ENCODE results near the gene NAALADL2. TPM values are rescaled to one million over a fixed set of nuclear protein-coding genes. Genes with fewer than 3 reads are reported as not detected.

Gene NAALADL2
- polyA plus RNA-seq, 12 donors: 3.4 to 18.8 (median 9.5) TPM; not detected in 1

- peak; percentile 72 for DNase-seq
Observed at GRCh38 chr3:175200391-175201095, 341.4 kb downstream of the NAALADL2 start.

- no peak for DNase-seq
Observed at GRCh38 chr3:175207361-175207760, 348.2 kb downstream of the NAALADL2 start.

DNA sequence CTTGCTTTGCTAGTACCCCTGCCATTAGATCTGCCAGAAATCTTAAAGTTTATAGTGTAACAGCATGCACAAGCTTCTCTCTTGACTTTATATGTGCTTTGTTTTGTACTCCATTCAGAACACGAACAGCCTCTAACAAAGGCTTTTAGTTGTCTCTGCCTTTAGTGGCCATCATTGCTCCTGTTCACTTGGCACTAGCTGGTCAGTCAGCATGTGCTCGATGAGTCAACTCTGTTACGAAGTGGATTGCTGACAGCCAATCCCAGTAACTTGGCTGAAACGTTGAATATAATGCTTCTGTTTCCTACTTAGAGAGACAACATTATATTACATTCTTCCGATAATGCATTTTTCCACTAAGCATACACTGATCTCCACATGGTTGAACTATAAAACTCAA is 349.2 kb downstream of the NAALADL2 start:
- peak; percentile 34 for DNase-seq

DNA sequence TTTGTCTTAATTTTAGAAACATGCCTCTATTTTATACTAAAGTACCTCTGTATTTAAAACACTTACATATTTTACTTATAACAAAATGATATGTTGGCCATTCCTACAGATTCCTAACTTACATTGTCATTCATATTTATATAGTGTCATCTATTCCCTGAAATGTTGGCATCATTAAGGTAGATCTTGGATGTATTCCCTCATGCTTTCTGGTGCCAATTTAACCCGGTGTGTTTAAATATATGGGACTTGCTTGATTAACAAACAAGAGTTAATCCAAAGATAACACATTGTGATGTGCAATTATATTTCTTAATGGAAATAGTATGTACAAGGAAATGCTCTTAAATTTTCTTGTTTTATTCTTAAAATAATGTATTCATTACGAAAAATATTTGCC is 352.3 kb downstream of the NAALADL2 start:
- no peak for DNase-seq

DNA sequence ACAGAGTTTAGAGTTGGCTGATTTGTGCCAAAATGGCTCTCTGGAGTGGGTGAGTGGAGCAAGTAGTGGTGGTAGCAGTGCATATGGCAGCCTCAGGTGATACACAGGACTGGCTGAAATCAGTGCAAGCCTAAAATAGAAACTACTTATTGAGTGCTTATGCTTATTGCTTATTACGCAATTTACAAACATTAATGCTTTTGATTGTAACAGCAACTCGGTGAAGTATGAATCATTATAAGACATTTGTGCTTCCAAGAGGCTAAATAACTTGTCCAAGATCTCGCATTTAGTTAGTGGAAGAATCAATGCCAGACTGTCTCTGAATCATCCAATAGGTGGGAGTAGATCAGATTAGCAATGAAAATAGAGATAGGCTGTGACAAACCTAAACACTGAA is 353.8 kb downstream of the NAALADL2 start:
- DNase-seq: no peak

GRCh38 chr3:175214216-175214615 is 355.1 kb downstream of the NAALADL2 start:
- no peak for DNase-seq

GRCh38 chr3:175215833-175216232 is 356.7 kb downstream of the NAALADL2 start:
- DNase-seq: no peak

- DNase-seq: no peak
Observed at GRCh38 chr3:175222356-175222755, 363.2 kb downstream of the NAALADL2 start.

DNA sequence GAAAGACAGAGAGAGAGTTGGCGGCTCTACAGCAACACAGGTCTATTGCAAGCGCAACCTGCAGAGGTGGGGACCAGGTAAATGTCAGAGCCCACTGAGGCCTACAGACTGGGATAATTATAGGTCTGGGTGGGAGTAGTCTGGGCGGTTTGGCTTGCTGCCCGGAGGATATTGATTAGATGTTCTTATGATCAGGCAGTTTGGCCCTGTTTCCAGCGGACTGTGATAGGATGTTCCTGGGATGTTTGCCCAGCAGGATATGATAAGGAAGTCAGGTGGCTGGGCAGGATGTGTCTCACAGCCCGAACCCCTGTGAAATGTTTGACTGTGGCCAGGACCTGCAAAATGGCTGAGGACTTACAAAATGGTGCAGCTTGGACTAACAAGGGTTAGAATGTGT is 364.9 kb downstream of the NAALADL2 start:
- no peak for DNase-seq

DNA sequence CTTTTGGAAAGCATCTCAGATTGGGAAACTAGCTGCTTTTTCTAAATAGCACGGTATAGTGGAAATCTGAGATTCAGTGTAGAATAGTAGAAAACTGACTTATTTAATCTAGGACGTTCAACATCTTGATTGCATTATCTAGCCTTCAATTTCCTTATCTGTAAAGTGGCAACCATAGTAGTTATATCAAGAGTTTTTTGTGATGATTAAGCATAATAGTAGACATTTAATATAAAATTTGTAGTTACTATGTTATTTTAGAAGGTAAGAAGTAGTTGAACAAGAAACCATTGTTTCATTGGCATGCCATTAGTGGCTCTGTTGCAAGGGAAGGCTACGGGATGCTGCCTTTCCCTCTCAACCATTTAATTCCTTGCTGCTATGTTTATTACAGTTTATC is 367.3 kb downstream of the NAALADL2 start:
- no peak for DNase-seq

DNA sequence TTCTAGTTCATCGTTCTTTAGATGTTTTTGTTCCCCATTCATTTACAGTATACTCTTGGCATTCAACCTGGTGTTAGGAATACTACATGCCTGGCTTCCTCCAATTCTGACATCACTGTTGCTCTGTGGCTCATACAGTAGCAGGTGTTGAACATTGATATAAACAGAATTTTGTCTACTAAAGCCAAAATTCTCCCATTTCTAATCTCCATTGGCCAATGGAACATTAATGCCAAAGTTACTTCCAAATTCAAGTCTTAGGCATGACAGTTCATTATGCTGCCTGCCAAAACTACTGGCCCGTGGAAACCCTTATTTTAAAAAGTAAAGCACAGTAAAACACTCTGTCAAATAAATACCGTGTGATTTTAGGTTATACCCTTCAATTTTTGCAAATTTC is 368.0 kb downstream of the NAALADL2 start:
- DNase-seq: peak; percentile 38

GRCh38 chr3:175233957-175234940 is 375.1 kb downstream of the NAALADL2 start:
- DNase-seq: no peak

DNA sequence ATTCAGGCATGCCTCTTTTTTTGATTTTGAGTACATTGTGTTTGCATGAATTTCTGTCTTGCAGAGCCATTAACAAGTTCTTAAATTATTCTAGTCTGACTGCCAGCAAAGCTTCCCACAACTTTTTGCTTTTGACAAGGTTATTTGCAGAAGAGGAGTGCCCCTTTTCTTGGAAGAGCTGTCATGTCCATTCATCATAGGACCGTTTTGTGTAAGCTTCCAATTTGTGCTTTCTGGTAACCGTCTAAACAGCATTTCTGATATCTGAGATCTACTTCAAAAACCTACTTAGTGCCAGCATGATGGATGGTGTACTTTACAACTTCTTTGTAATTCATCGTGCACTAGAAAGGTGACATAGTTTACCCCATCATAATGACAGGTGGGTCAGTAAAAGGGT is 379.7 kb downstream of the NAALADL2 start:
- no peak for DNase-seq

- peak; percentile 48 for DNase-seq
Observed at GRCh38 chr3:175240921-175241320, 381.8 kb downstream of the NAALADL2 start.

DNA sequence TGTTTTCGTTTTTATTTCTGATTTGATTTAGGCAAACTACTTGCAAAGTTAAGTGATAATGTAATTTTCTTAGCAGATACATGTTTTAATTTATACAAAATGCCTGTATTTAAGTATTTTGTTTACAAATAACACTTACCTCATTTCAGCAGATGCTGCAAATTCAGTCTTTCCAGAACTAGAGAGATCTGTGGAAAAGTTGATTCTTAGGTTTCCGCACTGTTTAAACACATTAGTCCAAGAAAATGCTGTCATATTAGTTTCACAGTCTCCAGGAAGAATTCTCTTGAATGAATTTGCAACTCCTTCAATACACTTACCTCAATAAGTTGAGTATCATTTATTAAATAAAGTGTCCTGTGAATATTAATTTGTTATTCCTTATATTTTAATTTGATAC is 383.1 kb downstream of the NAALADL2 start:
- DNase-seq: no peak

DNA sequence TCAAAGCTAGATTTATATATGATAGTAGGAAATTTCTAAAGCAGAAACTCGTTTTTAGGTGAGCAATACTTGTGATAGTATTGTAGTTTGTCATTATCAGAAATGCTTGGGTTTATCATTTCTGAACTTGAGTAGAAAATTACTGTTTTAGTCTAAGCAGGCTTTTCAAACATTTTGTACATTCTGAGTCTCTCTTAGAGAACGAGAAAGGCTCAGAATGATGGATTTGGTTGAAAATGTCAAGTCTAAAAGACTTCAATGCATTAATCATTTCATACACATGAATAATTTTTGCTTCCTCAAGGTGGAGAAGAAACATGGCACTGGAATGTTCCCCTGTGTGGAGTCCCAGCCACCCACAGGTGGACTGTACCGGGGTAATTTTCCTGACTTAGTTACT is 387.1 kb downstream of the NAALADL2 start:
- DNase-seq: no peak

- no peak for DNase-seq
Observed at GRCh38 chr3:175246766-175247165, 387.6 kb downstream of the NAALADL2 start.

GRCh38 chr3:175247629-175248028 is 388.5 kb downstream of the NAALADL2 start:
- no peak for DNase-seq

GRCh38 chr3:175248832-175249231 is 389.7 kb downstream of the NAALADL2 start:
- DNase-seq: no peak

GRCh38 chr3:175255698-175256097 is 396.6 kb downstream of the NAALADL2 start:
- peak; percentile 57 for DNase-seq

DNA sequence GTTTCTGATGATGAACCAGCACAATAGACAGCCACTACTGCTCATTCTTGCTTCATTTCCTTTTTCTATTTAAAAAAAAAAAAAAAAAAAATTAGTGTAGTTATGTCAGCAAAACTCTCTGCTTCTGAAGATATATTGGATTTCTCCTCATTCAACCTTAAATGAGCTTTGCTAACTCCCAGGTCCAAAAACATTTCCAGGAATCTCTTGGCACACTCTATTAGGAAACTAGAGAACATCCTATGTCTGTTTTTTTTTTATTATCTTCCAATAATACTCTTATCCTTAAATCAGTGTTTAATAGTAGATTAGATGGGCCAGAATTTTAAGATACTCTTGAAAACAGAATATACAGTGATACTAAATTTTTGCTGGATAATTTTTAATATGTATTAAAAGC is 398.0 kb downstream of the NAALADL2 start:
- DNase-seq: peak; percentile 59

- no peak for DNase-seq
Observed at GRCh38 chr3:175258763-175259162, 399.6 kb downstream of the NAALADL2 start.

All from muscle of arm (tissue), 12 donors.